Transverse colon (tissue), 4 donors: ENCODE results near the gene COL19A1. TPM values are rescaled to one million over a fixed set of nuclear protein-coding genes. Genes with fewer than 3 reads are reported as not detected.

Experiments
- DNase-seq: peaks from one replicate; pipeline ENCODE4 v3.0.0-alpha.2; 2019
- H3K27ac ChIP-seq, 4 donors: fragments of 200-600 bp; sonication (generic); 2 replicates each; pipeline ENCODE4 v1.5.1; 2016 to 2018; ENCODE audit warnings: inconsistent platforms in 4 of 4
- H3K27me3 ChIP-seq: fragments of 200-600 bp; sonication (generic); 2 replicates; pipeline ENCODE4 v1.5.1; 2017; ENCODE audit warnings: inconsistent platforms
- H3K36me3 ChIP-seq, 4 donors: fragments of 200-600 bp; sonication (generic); 2 replicates each; pipeline ENCODE4 v1.5.1; 2017 to 2019; ENCODE audit warnings: inconsistent platforms in 4 of 4
- H3K4me1 ChIP-seq, 4 donors: fragments of 200-600 bp; sonication (generic); 2 replicates each; pipeline ENCODE4 v1.5.1; 2017 to 2020; ENCODE audit warnings: inconsistent platforms in 4 of 4
- H3K4me3 ChIP-seq, 4 donors: fragments of 200-600 bp; sonication (generic); 1 replicate in 1 of 4; 2 replicates in 3 of 4; pipeline versions ENCODE4 v1.5.1 to v1.6.1; 2017 to 2019; ENCODE audit warnings: inconsistent platforms in 4 of 4
- H3K9me3 ChIP-seq, 2 donors: fragments of 200-600 bp; sonication (generic); 2 replicates each; pipeline ENCODE4 v1.5.1; 2017 to 2019; ENCODE audit warnings: inconsistent platforms in 2 of 2
- EP300 ChIP-seq: sonication (generic); formaldehyde crosslinking; IDR thresholded peaks from one replicate; pipeline ENCODE4 v1.6.1; 2017; ENCODE audit warnings: antibody characterized with exemption, low read depth
- POLR2A ChIP-seq: fragments of 450-650 bp; IDR thresholded peaks from one replicate; pipeline ENCODE4 v1.6.1; 2016; ENCODE audit warnings: antibody characterized with exemption, mild to moderate bottlenecking, moderate library complexity
- POLR2AphosphoS5 ChIP-seq, 3 donors: sonication (generic); formaldehyde crosslinking; IDR thresholded peaks; one replicate each; pipeline ENCODE4 v1.6.1; 2016; ENCODE audit warnings: antibody characterized with exemption in 3 of 3
- WGBS, 2 donors: methylation state at CpG; one replicate each; pipeline ENCODE4 v1.1.5; 2018; ENCODE audit warnings: low coverage in 1 of 2; 5-methylcytosine and 5-hydroxymethylcytosine counted together
- in situ Hi-C, 4 donors: fragments of 200-750 bp; cut with MboI; loops; one replicate each; pipeline versions ENCODE4 v1.15.0 to v1.15.1; 2017; ENCODE audit warnings: low sequenced_read_pairs in 3 of 4, low pct_ligation_motif_present in 1 of 4, low pct_unique_long_range_greater_than_20kb in 1 of 4
- intact Hi-C: fragments of 100-400 bp; cut with DNase I; formaldehyde crosslinking; loops from one replicate; pipeline ENCODE4 v1.15.1; 2023; ENCODE audit warnings: low total_unique reads
- total RNA-seq, 4 donors: library from RNA; depleted of rRNA; stranded (reverse); fragments of >200 nt; gene quantifications; one replicate each; pipeline ENCODE4 v1.1.0, GENCODE V29; 2016
- TF ChIP-seq, protein P1 (sequence below), 5 experiments: fragments of 200-600 bp in 3 of 5; fragments of 450-650 bp in 2 of 5; sonication (generic) in 3 of 5; IDR thresholded peaks; 1 replicate in 2 of 5; 2 replicates in 3 of 5; pipeline ENCODE4 v1.5.1; 2016 to 2017; ENCODE audit warnings: antibody characterized with exemption in 5 of 5, inconsistent platforms in 3 of 5, mild to moderate bottlenecking in 2 of 5, moderate library complexity in 1 of 5

COL19A1 gene
- total RNA-seq, 4 donors from 2014 or later = 0.27 to 3.3 (median 0.37) TPM; not detected in 1

DNA sequence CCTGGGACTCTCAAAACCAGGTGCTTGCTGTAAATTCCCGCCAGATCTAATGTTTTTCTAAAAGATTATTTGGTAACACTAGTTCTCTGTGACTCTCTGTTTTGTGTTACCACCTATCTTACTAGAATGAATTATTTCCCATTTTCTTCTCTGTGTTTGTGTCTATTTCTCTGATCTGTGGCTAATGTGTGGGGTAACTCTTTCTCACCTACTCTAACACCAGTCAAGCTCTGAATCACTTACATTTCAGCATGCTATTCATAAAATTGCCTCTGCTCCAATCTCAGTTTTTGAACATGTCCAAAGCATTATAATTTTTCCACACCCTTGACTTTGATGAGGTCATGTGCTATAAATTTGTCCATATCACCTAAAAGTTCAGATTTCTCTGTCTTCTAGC, 23.2 kb upstream of the COL19A1 start:
- no peak overlapping the region for H3K27ac ChIP-seq
- H3K4me1 ChIP-seq = no peaks in the 10 kb centered on the region
- H3K36me3 ChIP-seq = no peaks in the 10 kb centered on the region
- intact Hi-C loops = no loop called here
- in situ Hi-C loops = loop anchor here in 1 of 4 donors (25.0 kb wide), 1 partner anchor 269 kb away; no protein-coding TSS in a partner anchor
- peaks cover 19% of the 10 kb centered on the region for H3K27me3 ChIP-seq
- 90% methylated on average over 1 of the region's 1 CpG for WGBS, 2 donors
- no peaks in the 10 kb centered on the region for H3K9me3 ChIP-seq
- no peak overlapping the region for H3K4me3 ChIP-seq
- TF ChIP-seq POLR2A (no peak), POLR2AphosphoS5 (IDR thresholded peaks at IDR 0.05) (no peak), EP300 (no peak)
- TF ChIP-seq, protein P1, sequence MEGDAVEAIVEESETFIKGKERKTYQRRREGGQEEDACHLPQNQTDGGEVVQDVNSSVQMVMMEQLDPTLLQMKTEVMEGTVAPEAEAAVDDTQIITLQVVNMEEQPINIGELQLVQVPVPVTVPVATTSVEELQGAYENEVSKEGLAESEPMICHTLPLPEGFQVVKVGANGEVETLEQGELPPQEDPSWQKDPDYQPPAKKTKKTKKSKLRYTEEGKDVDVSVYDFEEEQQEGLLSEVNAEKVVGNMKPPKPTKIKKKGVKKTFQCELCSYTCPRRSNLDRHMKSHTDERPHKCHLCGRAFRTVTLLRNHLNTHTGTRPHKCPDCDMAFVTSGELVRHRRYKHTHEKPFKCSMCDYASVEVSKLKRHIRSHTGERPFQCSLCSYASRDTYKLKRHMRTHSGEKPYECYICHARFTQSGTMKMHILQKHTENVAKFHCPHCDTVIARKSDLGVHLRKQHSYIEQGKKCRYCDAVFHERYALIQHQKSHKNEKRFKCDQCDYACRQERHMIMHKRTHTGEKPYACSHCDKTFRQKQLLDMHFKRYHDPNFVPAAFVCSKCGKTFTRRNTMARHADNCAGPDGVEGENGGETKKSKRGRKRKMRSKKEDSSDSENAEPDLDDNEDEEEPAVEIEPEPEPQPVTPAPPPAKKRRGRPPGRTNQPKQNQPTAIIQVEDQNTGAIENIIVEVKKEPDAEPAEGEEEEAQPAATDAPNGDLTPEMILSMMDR (IDR thresholded peaks at IDR 0.05) = no peak
- no peak for DNase-seq

DNA sequence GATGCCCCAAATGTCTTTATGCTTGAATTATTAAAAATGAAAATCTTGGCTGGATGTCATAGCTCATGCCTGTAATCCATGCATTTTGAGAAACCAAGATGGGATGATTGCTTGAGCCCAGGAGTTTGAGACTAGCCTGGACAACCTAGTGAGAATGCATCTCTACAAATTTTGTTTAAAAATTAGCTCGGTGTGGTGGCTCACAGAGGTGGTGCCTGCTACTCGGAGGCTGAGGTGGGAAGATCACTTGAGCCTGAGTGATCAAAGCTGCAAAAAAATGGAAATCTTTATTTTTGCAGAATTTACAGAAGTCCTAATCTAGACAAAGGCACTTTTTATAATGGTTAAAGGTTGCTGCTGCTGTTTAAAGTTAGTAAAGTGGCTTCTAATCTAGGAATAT, 20.0 kb upstream of the COL19A1 start:
- no peaks in the 10 kb centered on the region for H3K36me3 ChIP-seq
- H3K27ac ChIP-seq = no peak overlapping the region
- no peaks in the 10 kb centered on the region for H3K9me3 ChIP-seq
- 85 to 100% methylated on average over 2 of the region's 2 CpGs for WGBS, 2 donors
- peaks cover 0 to 4% (median 0%) of the 10 kb centered on the region in 4 donors for H3K4me1 ChIP-seq
- intact Hi-C loops (no loop called here), in situ Hi-C loops (loop anchor here in 1 of 4 donors (25.0 kb wide), 1 partner anchor 266 kb away; no protein-coding TSS in a partner anchor)
- TF ChIP-seq EP300 = no peak
- TF ChIP-seq POLR2AphosphoS5 (IDR thresholded peaks at IDR 0.05) = no peak
- TF ChIP-seq POLR2A = no peak
- TF ChIP-seq, protein P1 (IDR thresholded peaks at IDR 0.05) = no peak
- no peak for DNase-seq
- H3K4me3 ChIP-seq = no peak overlapping the region
- peaks cover 14% of the 10 kb centered on the region for H3K27me3 ChIP-seq

DNA sequence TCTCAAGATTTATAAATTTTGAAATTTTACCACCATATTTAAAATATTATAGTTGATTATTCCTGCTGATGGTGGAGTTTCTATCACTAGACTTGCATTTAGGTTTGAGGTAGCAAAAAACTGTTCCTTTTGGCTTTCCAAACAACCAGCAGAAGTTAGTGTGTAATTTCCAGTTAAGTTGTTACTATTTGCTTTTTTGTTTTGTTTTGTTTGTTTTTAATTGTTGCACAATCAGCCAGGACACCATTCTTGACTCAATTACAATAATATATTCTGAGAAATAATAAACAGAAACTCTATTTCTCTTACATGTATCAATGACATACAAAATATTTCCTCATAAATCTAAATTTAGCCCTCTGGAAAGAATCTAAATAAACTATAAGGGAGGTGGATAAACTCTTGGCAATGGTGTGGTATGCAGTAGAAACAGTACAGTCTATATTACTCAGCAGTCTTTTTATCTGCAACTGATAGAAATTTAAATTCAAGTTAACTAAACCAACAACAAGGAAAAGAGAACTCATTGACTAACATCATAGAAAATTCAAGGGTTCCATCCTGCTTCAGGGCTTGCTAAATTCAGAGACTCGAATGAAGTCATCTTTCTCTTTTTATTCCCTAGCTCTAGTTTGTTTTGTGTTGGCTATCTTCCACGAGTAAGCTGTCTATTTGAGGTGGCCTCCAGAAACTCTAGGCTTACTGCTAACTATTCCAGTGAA, 19.4 kb upstream of the COL19A1 start:
- intact Hi-C loops (no loop called here), in situ Hi-C loops (loop anchor here in 1 of 4 donors (25.0 kb wide), 1 partner anchor 265 kb away; no protein-coding TSS in a partner anchor)
- Histone ChIP-seq H3K36me3 (no peaks in the 10 kb centered on the region), H3K4me1 (peaks cover 0 to 4% (median 0%) of the 10 kb centered on the region in 4 donors), H3K27ac (no peak overlapping the region), H3K9me3 (no peaks in the 10 kb centered on the region), H3K27me3 (peaks cover 14% of the 10 kb centered on the region), H3K4me3 (no peak overlapping the region)
- no peak for DNase-seq
- WGBS, 2 donors = 46 to 60% methylated on average over 2 of the region's 2 CpGs
- TF ChIP-seq POLR2A (no peak), POLR2AphosphoS5 (IDR thresholded peaks at IDR 0.05) (no peak), EP300 (no peak)
- TF ChIP-seq, protein P1 (IDR thresholded peaks at IDR 0.05) = no peak

DNA sequence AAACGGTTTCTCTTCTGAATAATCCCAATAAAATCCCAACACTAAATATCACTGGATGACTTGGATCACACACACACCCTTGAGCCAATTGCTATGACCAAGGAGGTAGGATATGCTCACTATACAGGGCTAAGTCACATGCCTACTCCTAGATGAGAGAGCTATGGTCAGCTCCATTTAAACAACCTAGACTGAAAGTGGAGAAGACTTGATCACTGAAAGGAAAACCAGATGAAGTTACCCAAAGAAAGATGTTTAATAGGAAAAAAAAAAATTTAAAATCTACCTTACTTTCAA, 18.9 kb upstream of the COL19A1 start:
- in situ Hi-C loops = loop anchor here in 1 of 4 donors (25.0 kb wide), 1 partner anchor 265 kb away; no protein-coding TSS in a partner anchor
- no peak for DNase-seq
- Histone ChIP-seq H3K36me3 (no peaks in the 10 kb centered on the region), H3K9me3 (no peaks in the 10 kb centered on the region), H3K27me3 (peaks cover 14% of the 10 kb centered on the region), H3K4me3 (no peak overlapping the region), H3K4me1 (peaks cover 0 to 4% (median 0%) of the 10 kb centered on the region in 4 donors), H3K27ac (no peak overlapping the region)
- 23% methylated on average over 1 of the region's 1 CpG; no CpG with 5 or more reads in 1 of the 2 donors for WGBS, 2 donors
- intact Hi-C loops = no loop called here
- TF ChIP-seq, protein P1 (IDR thresholded peaks at IDR 0.05) = no peak
- TF ChIP-seq POLR2A (no peak), EP300 (no peak), POLR2AphosphoS5 (IDR thresholded peaks at IDR 0.05) (no peak)
